22Rv1 (cell line): Measurements from ENCODE around the gene VPS26A.

ENCODE experiments used
- ZFX ChIP-seq: fragments of 450-650 bp; IDR thresholded peaks from 2 replicates; pipeline ENCODE4 v1.6.1; 2017; ENCODE audit warnings: antibody characterized with exemption, borderline replicate concordance
- TF ChIP-seq, protein P1 (sequence below): fragments of 450-650 bp; IDR thresholded peaks from 2 replicates; pipeline ENCODE4 v1.5.1; 2017; ENCODE audit warnings: mild to moderate bottlenecking

DNA sequence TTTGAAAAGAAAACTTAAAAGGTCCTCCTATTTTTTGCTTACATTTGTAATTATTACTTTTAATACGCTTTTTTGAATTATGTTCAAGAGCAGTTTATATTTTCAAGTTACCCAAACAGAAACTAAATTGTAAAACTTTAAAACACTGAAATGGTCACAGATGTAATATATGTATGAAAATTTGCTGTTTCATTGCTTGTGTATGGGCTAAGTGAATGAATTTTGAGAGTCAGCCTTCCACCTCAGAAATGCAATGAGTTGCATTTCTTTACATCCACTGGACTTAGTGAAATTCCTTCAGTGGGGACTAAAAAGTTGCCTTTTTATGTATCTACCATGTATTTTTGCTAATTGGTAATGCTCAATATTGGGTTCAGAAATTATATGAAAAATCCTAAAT, 1.6 kb downstream of the VPS26A start:
- TF ChIP-seq, protein P1, sequence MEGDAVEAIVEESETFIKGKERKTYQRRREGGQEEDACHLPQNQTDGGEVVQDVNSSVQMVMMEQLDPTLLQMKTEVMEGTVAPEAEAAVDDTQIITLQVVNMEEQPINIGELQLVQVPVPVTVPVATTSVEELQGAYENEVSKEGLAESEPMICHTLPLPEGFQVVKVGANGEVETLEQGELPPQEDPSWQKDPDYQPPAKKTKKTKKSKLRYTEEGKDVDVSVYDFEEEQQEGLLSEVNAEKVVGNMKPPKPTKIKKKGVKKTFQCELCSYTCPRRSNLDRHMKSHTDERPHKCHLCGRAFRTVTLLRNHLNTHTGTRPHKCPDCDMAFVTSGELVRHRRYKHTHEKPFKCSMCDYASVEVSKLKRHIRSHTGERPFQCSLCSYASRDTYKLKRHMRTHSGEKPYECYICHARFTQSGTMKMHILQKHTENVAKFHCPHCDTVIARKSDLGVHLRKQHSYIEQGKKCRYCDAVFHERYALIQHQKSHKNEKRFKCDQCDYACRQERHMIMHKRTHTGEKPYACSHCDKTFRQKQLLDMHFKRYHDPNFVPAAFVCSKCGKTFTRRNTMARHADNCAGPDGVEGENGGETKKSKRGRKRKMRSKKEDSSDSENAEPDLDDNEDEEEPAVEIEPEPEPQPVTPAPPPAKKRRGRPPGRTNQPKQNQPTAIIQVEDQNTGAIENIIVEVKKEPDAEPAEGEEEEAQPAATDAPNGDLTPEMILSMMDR: no peak
- no peak for TF ChIP-seq ZFX
